Measurements from ENCODE around the gene FERD3L. TPM values are rescaled to one million over a fixed set of nuclear protein-coding genes. Genes with fewer than 3 reads are reported as not detected.

The FERD3L gene
- total RNA-seq, 1 experiment from 2014 or later, result not detected

GRCh38 chr7:19114551-19114855 is 30.7 kb downstream of the FERD3L start:
- no peaks in the 10 kb centered on the region for H4K20me1 ChIP-seq (ENCODE audit: control insufficient read depth, insufficient read depth, insufficient read length)
- peaks cover 0 to under 1% of the 10 kb centered on the region in 2 experiments; a peak in 1 of 5 replicates for H3K9me3 Mint-ChIP-seq
- no peak overlapping the region for H2AK5ac ChIP-seq (ENCODE audit: insufficient read length, low read length)
- H4K5ac ChIP-seq (ENCODE audit: insufficient read length, low read depth, low read length), result no peak overlapping the region
- H3K79me1 ChIP-seq (ENCODE audit: insufficient read depth, low read depth, low read length, poor library complexity, severe bottlenecking), result no peaks in the 10 kb centered on the region
- TF ChIP-seq CTCF (conservative IDR thresholded peaks at IDR 0.05), result no peak
- no peak overlapping the region for H3K27ac ChIP-seq (ENCODE audit: insufficient read length, low read depth, low read length)
- H3K9me3 ChIP-seq (ENCODE audit: control insufficient read depth, low read depth, low read length), result no peaks in the 10 kb centered on the region
- H4K8ac ChIP-seq (replicated peaks; ENCODE audit: insufficient read length, low read depth, low read length), result no peak overlapping the region
- WGBS (ENCODE audit: extremely low coverage, insufficient read length, low lambda C conversion rate), result no CpG with 5 or more reads among the region's 2 CpGs
- no peak overlapping the region for H3K9ac ChIP-seq (ENCODE audit: extremely low read depth, insufficient read length, low read length)
- no peak overlapping the region for H2BK20ac ChIP-seq (ENCODE audit: low read depth, low read length, poor library complexity, severe bottlenecking)
- H3K14ac ChIP-seq (ENCODE audit: insufficient read depth, low read length), result no peak overlapping the region
- H3K27me3 ChIP-seq (ENCODE audit: insufficient read depth, low read length), result peaks cover 77% of the 10 kb centered on the region
- H3K27ac Mint-ChIP-seq, result no peak overlapping the region
- peaks cover 28% of the 10 kb centered on the region for H3K23me2 ChIP-seq (ENCODE audit: insufficient read length, low read depth, low read length, poor library complexity, severe bottlenecking)
- H2AFZ ChIP-seq (ENCODE audit: low read length), result no peak overlapping the region
- no peak overlapping the region for H3K4me2 ChIP-seq (ENCODE audit: insufficient read depth, insufficient read length, low read length)
- H2BK5ac ChIP-seq (ENCODE audit: insufficient read length, low read length), result no peak overlapping the region
- no peak overlapping the region for H3K4ac ChIP-seq (ENCODE audit: low read depth, low read length)
- H3K56ac ChIP-seq (ENCODE audit: insufficient read length, low read depth, low read length), result no peak overlapping the region
- H2BK12ac ChIP-seq (ENCODE audit: insufficient read length, low read depth, low read length), result no peak overlapping the region
- H4K91ac ChIP-seq (ENCODE audit: insufficient read length, low read depth, low read length), result no peak overlapping the region
- DNase-seq, result no peak
- no peak overlapping the region for H3K4me3 Mint-ChIP-seq
- peaks cover 9% of the 10 kb centered on the region; the same call in 1 of the 2 replicates for H3K4me1 ChIP-seq (ENCODE audit: insufficient read depth, low read length)
- H3K4me1 Mint-ChIP-seq, result peaks cover 31 to 49% of the 10 kb centered on the region in 2 experiments
- H3K36me3 Mint-ChIP-seq (ENCODE audit: insufficient read depth in 1 of 3, low read depth in 3 of 3), result no peaks in the 10 kb centered on the region
- H3K18ac ChIP-seq (ENCODE audit: insufficient read length, low read depth, low read length), result no peak overlapping the region
- no peak overlapping the region for H2BK120ac ChIP-seq (ENCODE audit: low read depth, low read length, poor library complexity, severe bottlenecking)
- H3K23ac ChIP-seq (ENCODE audit: insufficient read length, low read depth, low read length), result no peak overlapping the region
- peaks cover 95% of the 10 kb centered on the region for H3K27me3 Mint-ChIP-seq (ENCODE audit: low read depth)
- no peak overlapping the region for H3T11ph ChIP-seq (ENCODE audit: low read length)
- H2BK15ac ChIP-seq (ENCODE audit: low read depth, low read length), result no peak overlapping the region
- H3K79me2 ChIP-seq (ENCODE audit: insufficient read depth, low read length), result no peaks in the 10 kb centered on the region

All from H9 (cell line).